Measurements from ENCODE around the gene DLGAP1.

The DLGAP1 gene

GRCh38 chr18:4236940-4237663 lies 218.0 kb downstream of the DLGAP1 start:
- no peak for DNase-seq

DNA sequence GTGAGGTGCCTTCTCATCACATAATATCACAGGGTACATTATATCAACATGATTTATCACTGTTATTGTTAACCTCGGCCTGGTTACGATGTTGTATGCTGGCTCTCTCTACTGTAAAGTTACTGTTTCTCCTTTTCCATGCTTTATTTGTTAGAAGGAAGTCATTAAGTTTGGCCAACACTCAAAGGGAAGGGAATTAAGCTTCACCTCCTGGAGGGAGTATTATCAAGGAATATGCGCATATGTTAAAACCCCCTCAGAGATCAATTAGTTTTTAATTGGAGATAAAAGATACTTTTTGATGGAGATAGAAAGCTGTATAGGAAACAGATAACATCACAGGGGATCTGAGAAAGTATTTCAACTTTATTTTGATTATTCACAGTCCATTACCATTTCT lies 221.6 kb downstream of the DLGAP1 start:
- no peak for DNase-seq

GRCh38 chr18:4232656-4233055 lies 222.5 kb downstream of the DLGAP1 start:
- DNase-seq: no peak

- no peak for DNase-seq
These were observed 223.8 kb downstream of the DLGAP1 start for GRCh38 chr18:4231260-4231659.

GRCh38 chr18:4230450-4231168 lies 224.5 kb downstream of the DLGAP1 start:
- DNase-seq: no peak

DNA sequence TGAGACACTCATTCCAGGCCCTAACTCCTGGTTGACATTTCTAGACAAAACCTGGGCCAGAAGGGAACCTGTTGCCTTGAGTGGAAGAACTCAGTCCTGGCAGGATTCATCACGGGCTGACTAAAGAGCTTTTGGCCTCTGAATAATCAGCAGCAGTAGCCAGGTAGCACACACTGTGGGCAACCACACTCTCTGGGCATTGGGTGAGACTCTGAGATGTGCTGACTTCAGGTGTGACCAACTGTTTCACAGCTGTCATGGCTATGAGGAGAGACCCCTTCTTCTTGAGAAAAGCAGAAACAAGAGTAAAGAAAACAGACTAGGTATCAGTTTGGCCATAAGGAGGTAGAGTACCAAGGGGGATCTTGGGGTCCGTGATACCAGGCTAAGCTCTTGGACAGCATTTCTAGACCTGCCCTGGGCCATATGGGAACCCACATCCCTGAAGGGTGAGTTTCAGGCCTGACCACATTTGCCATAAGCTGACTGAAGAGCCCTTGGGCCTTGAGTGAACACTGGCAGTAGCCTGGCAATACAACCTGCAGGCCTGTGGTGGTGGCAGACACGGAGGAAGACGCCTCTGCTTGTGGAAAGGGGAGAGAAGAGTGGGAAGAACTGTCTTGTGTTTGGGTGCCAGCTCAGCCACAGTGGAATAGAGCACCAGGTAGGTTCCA lies 230.9 kb downstream of the DLGAP1 start:
- DNase-seq: no peak

DNA sequence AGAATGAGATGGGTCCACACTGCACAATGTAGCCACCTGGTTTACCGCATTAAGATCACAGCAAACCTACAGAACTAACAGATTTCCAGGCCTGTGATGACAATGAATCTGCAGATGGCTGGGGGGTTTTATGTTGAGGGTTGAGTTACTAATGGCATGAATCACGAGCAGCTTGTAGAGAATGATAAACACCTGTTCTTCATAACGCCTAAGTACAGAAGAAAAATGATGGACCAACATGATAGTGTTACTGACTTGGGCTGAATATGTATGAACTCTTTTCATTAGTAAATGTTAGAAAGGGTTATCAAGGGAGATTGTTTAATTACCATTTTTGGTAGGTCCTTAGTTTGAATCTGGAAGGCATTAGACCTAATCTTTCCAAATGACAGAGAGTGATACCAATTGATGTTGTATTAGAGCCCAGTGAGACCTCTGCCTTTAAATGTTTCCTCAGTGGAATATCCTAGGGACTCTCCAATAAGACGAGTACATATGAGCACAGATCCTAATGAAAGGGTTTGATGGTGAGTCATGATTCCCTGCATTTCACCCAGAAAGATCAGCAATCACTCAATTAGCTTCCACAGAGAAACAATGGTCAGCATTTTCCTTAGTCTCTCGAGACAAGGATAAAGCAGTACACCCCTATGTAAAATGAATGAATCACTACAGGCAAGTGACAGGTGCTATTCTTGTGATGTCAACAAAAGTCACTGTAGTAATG lies 243.8 kb downstream of the DLGAP1 start:
- DNase-seq: no peak

- DNase-seq: no peak
These were observed 246.7 kb downstream of the DLGAP1 start for GRCh38 chr18:4208366-4208765.

GRCh38 chr18:4207383-4207985 lies 247.6 kb downstream of the DLGAP1 start:
- no peak for DNase-seq

GRCh38 chr18:4204438-4204720 lies 250.7 kb downstream of the DLGAP1 start:
- no peak for DNase-seq

GRCh38 chr18:4203568-4204437 lies 251.3 kb downstream of the DLGAP1 start:
- no peak for DNase-seq

DNA sequence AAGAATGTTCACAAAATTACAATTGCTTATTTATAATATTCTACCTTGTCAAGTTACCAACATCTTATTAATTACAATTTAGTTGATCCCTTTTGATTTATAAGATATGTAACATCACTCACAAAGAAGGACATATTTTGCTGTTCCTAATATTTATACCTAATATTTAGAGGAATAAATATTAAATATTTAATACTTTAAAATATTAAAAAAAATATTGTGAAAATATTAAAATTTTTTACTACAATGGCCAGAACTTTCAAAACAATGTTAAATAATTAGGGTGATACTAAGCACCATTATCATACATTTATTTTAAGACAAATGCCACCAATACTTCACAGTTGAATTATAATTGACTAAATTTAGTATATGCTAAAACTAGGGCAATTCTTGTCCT lies 254.7 kb downstream of the DLGAP1 start:
- DNase-seq: no peak

DNA sequence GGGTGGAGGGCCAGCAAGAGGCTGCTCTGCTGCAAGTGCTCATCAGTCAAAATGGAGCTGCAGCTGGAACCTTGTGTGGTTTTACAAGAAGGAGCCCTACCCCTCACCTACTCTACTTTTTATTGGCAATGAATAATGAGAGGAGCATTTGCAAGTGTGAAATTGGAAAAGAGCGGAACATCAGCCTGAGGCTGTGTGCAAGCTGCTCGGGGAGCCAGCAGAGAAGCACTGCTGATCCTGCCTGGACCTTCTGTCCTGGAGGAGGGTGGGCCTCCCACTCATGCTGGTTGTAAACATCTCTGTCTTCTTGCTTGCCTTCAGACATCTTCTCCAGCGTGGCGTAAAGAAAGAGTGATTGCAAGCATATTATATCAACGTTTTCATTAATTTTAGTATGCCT lies 256.2 kb downstream of the DLGAP1 start:
- DNase-seq: no peak

DNA sequence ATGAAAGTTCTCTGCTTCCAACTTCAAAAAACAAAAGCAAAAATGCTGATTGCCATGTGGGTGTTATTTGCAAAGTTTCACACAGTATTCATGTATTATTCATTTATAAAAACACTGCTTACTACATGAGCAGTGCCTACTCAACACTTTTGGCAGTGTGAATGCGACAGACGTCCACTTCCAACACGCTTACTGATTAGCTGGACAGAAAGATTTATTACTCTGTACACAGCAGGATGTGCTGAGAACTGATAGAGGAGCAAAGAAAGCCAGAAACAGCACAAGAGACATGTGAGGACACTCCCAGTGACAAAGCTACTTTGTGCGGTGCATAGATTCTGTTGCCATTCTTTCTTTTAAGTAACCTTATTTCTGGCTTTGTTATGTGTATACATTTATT lies 258.8 kb downstream of the DLGAP1 start:
- DNase-seq: no peak

DNA sequence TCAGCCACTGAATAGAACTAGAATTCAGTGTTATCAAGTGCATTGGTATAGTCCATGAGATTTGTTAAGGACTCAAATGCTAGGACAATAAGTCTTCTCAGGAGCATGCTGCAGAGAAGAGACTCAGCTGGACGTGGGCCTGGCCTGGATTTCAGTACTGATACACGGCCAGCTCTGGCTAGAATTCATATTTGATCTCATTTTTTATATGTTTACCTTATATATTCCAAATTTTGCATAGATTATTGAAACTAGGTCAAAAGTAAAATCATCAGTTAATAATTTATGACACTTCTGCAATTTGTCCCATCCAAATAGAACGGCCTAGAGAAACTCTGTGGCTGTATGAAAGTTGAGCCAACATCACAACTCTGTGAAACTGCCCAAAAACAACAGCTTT lies 262.0 kb downstream of the DLGAP1 start:
- no peak for DNase-seq

DNA sequence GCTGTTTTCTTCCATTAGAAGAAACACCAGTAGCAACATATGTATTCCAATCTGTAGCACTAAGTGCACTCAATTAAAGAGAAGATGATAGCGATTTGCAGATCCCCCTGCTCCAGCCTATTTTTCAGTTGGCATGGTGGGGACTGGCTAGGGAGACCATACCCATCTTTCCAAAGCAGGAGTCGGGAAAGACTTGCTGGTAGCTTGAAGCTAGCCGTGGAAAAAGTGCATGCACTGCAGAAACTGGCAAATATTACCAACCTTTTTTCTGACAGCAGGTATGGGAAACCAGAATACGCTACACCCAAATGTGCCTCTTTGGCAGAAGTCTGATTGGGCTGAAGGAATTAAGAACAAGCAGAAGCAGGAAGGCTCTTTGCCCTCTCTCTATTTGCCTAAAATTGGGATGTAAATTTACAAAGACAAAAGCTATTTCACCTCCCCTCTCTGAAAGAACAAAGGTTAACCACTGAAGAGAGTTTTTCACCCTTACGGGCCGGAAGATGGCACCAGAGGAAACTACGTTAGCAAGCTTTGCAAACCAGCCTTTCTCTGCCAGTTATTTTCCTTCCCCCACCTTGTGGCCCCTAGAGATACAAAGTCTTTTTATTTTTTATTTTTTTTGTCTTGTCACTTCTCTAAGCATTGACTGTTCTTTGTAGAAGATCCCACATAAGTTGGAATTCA lies 273.1 kb downstream of the DLGAP1 start:
- DNase-seq: no peak

DNA sequence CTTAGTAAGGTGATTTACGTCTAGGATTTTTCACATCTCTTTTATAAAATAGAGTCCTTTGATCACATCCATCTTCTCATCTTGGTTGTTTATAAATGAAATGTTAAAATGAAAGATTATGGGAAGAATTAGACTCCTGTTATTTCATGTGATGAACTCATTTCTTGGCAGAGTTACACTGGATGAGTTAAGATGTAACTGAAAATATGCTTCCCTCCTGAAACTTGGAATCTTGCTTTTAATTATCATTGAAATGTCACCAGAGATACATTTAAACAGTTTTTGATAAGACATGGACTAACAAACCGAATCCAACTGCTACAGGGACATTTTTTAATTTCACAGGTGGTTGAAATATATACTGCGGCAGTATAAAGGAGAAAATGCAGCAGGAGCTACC lies 274.0 kb downstream of the DLGAP1 start:
- DNase-seq: no peak

DNA sequence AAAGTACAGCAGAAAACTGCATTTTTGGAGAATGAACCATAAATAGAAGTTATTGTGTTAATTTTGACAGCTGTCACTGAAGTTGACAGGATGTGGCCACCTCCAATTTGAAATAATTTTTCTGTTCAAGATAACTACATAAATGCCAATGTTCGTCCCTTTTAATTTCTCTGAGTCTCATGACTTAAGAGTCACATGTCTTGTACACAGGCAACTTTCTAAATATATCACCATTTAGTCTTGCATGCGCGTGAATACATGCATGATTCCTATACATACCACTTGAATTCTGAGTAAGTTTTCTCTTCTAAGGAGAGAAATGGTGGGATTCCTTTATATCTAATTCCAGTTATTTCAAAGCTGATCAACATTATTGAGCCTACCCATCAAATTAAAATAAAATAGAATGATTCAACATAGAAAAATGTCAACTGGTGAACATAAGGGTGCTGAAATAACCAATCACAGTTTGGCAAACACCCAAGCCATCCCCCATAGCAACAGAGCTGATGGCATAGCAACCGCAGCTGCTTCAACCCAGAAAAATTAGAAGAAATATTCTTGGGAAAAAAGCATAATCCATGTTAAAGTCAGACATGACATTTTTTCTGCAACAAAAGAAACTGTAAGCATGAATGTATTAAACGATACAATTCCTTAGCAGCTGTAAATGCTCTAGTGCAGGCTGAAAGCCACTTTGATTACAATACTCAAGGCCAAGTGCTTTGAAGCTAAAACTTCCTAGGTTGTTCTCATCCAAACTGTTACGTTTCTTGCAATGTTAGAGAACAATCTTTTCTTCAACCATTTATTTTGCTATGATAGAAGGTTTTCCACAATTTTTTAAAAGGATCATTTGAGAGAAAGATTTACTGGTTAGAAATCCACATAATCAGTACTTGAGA lies 282.7 kb downstream of the DLGAP1 start:
- no peak for DNase-seq

DNA sequence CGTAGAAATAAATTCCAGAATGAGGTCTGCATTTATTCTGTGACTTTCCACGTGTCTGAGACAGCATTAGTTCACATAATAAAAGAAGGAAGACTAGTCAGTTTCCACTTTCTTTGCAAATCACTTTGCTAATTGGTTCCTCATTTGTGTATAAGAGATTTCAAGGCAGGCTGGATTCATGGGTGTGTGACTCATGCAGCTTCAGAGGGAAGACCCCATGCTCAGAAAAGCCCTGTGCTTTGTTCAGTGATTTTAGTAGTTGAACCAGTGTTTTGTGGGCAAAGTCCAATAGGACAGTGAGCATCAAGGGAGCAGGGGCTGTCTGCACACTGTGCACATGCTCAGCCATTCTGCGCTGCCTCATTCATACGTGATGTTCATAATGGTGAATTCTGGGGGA lies 297.8 kb downstream of the DLGAP1 start:
- no peak for DNase-seq

GRCh38 chr18:4146797-4147196 lies 308.3 kb downstream of the DLGAP1 start:
- DNase-seq: no peak

DNA sequence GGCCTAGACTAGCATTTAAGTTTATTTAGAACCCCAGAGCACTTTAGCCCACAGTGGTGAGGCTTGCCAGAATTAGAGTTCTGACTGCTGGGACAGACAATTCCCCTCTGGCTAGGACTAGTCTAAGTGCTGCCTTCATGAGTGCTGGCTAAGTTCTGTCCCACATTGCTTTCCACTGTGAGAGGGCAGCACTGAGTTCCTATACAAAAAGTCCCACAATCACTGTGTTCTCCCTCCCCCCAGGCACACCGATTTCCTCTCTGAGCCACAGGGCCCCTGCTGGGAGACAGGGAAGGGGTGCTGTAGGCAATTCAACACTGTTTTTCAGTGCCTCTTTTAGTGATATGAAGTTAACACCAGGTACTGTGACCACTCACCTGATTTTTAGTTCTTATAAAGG lies 310.9 kb downstream of the DLGAP1 start:
- DNase-seq: no peak

All from activated CD4-positive, alpha-beta T cell treated with anti-CD3 and anti-CD28 coated beads, Interleukin-2, amount 50 U/mL, for 48 hours (primary cell).